Epithelial cell of prostate (primary cell): ENCODE results near the gene PTPRG.

ENCODE experiments used
- DNase-seq: peaks from one replicate; pipeline ENCODE4 v3.0.0-alpha.2; 2011; ENCODE audit warnings: low read depth, low spot score
- H3K27ac ChIP-seq: fragments of 450-650 bp; 2 replicates; pipeline ENCODE4 v1.5.1; 2017; ENCODE audit warnings: mild to moderate bottlenecking

The PTPRG gene

GRCh38 chr3:61613666-61614065, 52.3 kb downstream of the PTPRG start:
- no peak overlapping the region for H3K27ac ChIP-seq
- DNase-seq = no peak

GRCh38 chr3:61615643-61616042, 54.3 kb downstream of the PTPRG start:
- H3K27ac ChIP-seq = no peak overlapping the region
- DNase-seq = no peak

GRCh38 chr3:61616586-61616985, 55.2 kb downstream of the PTPRG start:
- no peak overlapping the region for H3K27ac ChIP-seq
- DNase-seq = no peak

- no peak overlapping the region for H3K27ac ChIP-seq
- DNase-seq = no peak
Measured at GRCh38 chr3:61617041-61617440, 55.7 kb downstream of the PTPRG start.

- no peak for DNase-seq
- H3K27ac ChIP-seq = no peak overlapping the region
Measured at GRCh38 chr3:61617651-61618050, 56.3 kb downstream of the PTPRG start.

GRCh38 chr3:61618231-61618630, 56.9 kb downstream of the PTPRG start:
- H3K27ac ChIP-seq = no peak overlapping the region
- no peak for DNase-seq

GRCh38 chr3:61618871-61619270, 57.5 kb downstream of the PTPRG start:
- H3K27ac ChIP-seq = no peak overlapping the region
- DNase-seq = no peak

GRCh38 chr3:61620073-61620472, 58.7 kb downstream of the PTPRG start:
- no peak overlapping the region for H3K27ac ChIP-seq
- no peak for DNase-seq

GRCh38 chr3:61624300-61624699, 62.9 kb downstream of the PTPRG start:
- DNase-seq = no peak
- no peak overlapping the region for H3K27ac ChIP-seq

GRCh38 chr3:61625429-61625828, 64.1 kb downstream of the PTPRG start:
- no peak for DNase-seq
- no peak overlapping the region for H3K27ac ChIP-seq

GRCh38 chr3:61626484-61626883, 65.1 kb downstream of the PTPRG start:
- no peak overlapping the region for H3K27ac ChIP-seq
- no peak for DNase-seq

- no peak overlapping the region for H3K27ac ChIP-seq
Measured at GRCh38 chr3:61627768-61628185, 66.4 kb downstream of the PTPRG start.

GRCh38 chr3:61628636-61629035, 67.3 kb downstream of the PTPRG start:
- no peak overlapping the region for H3K27ac ChIP-seq
- no peak for DNase-seq

More at GRCh38 chr3:61627768-61628185, 66.4 kb downstream of the PTPRG start:
- DNase-seq = no peak

- no peak for DNase-seq
- H3K27ac ChIP-seq = no peak overlapping the region
Measured at GRCh38 chr3:61629442-61629841, 68.1 kb downstream of the PTPRG start.

GRCh38 chr3:61631108-61631769, 69.9 kb downstream of the PTPRG start:
- H3K27ac ChIP-seq = no peak overlapping the region
- no peak for DNase-seq

- H3K27ac ChIP-seq = no peak overlapping the region
- DNase-seq = no peak
Measured at GRCh38 chr3:61632568-61633175, 71.3 kb downstream of the PTPRG start.

GRCh38 chr3:61634678-61635077, 73.3 kb downstream of the PTPRG start:
- no peak for DNase-seq
- H3K27ac ChIP-seq = no peak overlapping the region

- H3K27ac ChIP-seq = no peak overlapping the region
- no peak for DNase-seq
Measured at GRCh38 chr3:61637088-61638051, 76.0 kb downstream of the PTPRG start.

GRCh38 chr3:61638741-61639140, 77.4 kb downstream of the PTPRG start:
- DNase-seq = no peak
- no peak overlapping the region for H3K27ac ChIP-seq

- H3K27ac ChIP-seq = no peak overlapping the region
- DNase-seq = no peak
Measured at GRCh38 chr3:61639991-61640390, 78.6 kb downstream of the PTPRG start.

- no peak for DNase-seq
- no peak overlapping the region for H3K27ac ChIP-seq
Measured at GRCh38 chr3:61645148-61645547, 83.8 kb downstream of the PTPRG start.
